ENCODE data around the gene PPT2. TPM values are rescaled to one million over a fixed set of nuclear protein-coding genes. Genes with fewer than 3 reads are reported as not detected.

PPT2 gene
- total RNA-seq, 1 experiment from 2014 or later = 30.0 TPM

DNA sequence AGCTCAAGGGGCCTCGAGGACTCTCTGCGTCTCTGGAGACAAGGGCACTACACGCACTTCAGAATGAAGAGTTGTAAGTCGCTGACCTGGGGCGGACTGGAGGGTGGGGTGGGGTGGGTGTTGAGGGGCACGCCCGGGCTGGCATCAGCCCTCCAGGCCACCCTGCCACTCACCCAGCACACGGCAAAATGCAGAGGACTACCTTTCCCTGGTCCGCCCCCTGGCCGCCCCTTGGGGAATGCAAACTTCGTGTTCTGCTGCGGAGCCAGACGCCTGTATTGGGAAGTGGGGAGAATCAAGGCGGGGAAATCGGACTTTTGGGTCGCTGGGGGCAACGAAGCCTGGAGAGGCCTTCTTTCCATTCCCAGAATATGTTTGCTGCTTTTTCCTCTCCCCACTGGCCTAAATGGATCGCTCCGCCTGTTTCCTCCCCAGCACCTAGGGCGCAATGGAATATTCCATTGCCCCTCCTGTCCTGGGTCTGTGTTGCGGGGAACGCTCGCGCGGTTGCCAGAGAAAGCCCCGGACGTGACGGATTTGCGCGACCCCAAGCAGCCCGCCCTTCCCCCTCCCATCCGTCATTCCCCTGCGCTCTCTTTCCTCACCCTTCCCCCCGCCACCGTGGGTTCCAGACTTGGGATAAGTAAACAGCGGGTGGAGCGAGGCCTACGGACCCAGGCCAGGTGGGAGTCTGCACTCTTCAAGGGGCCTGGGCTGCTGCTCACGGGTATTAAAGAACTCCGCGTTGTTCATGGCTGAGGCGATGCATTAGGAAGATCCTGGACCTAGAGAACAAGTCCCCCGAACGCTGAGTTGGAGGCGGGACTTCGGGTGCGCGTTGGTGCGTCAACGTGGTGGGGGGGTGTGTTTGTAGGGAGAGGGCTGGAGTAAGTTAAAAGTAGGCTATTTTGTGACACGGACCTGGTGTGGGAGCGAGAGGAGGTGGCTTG, at the start of gene PPT2 (continued):
- TF ChIP-seq, protein P1, sequence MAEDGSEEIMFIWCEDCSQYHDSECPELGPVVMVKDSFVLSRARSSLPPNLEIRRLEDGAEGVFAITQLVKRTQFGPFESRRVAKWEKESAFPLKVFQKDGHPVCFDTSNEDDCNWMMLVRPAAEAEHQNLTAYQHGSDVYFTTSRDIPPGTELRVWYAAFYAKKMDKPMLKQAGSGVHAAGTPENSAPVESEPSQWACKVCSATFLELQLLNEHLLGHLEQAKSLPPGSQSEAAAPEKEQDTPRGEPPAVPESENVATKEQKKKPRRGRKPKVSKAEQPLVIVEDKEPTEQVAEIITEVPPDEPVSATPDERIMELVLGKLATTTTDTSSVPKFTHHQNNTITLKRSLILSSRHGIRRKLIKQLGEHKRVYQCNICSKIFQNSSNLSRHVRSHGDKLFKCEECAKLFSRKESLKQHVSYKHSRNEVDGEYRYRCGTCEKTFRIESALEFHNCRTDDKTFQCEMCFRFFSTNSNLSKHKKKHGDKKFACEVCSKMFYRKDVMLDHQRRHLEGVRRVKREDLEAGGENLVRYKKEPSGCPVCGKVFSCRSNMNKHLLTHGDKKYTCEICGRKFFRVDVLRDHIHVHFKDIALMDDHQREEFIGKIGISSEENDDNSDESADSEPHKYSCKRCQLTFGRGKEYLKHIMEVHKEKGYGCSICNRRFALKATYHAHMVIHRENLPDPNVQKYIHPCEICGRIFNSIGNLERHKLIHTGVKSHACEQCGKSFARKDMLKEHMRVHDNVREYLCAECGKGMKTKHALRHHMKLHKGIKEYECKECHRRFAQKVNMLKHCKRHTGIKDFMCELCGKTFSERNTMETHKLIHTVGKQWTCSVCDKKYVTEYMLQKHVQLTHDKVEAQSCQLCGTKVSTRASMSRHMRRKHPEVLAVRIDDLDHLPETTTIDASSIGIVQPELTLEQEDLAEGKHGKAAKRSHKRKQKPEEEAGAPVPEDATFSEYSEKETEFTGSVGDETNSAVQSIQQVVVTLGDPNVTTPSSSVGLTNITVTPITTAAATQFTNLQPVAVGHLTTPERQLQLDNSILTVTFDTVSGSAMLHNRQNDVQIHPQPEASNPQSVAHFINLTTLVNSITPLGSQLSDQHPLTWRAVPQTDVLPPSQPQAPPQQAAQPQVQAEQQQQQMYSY (CRISPR knock-in tag; IDR thresholded peaks at IDR 0.05) = no peak
- TF ChIP-seq KAT7 (CRISPR knock-in tag; IDR thresholded peaks at IDR 0.05; ENCODE audit: borderline replicate concordance) = no peak
- no peak for TF ChIP-seq ZNF532 (CRISPR knock-in tag; IDR thresholded peaks at IDR 0.05; ENCODE audit: borderline replicate concordance)
- no peak for TF ChIP-seq TEAD4 (CRISPR knock-in tag; IDR thresholded peaks at IDR 0.05)
- TF ChIP-seq NFATC4 (CRISPR knock-in tag; IDR thresholded peaks at IDR 0.05) = no peak
- TF ChIP-seq E2F1 (CRISPR knock-in tag; IDR thresholded peaks at IDR 0.05) = no peak
- TF ChIP-seq, protein P2, sequence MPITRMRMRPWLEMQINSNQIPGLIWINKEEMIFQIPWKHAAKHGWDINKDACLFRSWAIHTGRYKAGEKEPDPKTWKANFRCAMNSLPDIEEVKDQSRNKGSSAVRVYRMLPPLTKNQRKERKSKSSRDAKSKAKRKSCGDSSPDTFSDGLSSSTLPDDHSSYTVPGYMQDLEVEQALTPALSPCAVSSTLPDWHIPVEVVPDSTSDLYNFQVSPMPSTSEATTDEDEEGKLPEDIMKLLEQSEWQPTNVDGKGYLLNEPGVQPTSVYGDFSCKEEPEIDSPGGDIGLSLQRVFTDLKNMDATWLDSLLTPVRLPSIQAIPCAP (CRISPR knock-in tag; IDR thresholded peaks at IDR 0.05) = no peak
- peak; percentile 64 for TF ChIP-seq MAX (CRISPR knock-in tag; IDR thresholded peaks at IDR 0.05)
- no peak for TF ChIP-seq PRRX2 (CRISPR knock-in tag; IDR thresholded peaks at IDR 0.05)
- no peak for TF ChIP-seq ZNF317 (CRISPR knock-in tag; IDR thresholded peaks at IDR 0.05; ENCODE audit: borderline replicate concordance, low read depth)
- TF ChIP-seq FOXK1 (CRISPR knock-in tag; IDR thresholded peaks at IDR 0.05) = peak; percentile 67; the same call in 1 of the 2 replicates
- TF ChIP-seq SMAD4 (CRISPR knock-in tag; IDR thresholded peaks at IDR 0.05) = no peak
- TF ChIP-seq E2F5 (CRISPR knock-in tag; IDR thresholded peaks at IDR 0.05) = no peak
- TF ChIP-seq JAZF1 (CRISPR knock-in tag; IDR thresholded peaks at IDR 0.05) = no peak
- TF ChIP-seq, protein P3, sequence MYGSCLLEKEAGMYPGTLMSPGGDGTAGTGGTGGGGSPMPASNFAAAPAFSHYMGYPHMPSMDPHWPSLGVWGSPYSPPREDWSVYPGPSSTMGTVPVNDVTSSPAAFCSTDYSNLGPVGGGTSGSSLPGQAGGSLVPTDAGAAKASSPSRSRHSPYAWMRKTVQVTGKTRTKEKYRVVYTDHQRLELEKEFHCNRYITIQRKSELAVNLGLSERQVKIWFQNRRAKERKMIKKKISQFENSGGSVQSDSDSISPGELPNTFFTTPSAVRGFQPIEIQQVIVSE (CRISPR knock-in tag; IDR thresholded peaks at IDR 0.05; ENCODE audit: borderline replicate concordance) = no peak
- no peak for TF ChIP-seq ZNF263 (CRISPR knock-in tag; IDR thresholded peaks at IDR 0.05; ENCODE audit: low read depth)
- TF ChIP-seq GABPB1 (CRISPR knock-in tag; IDR thresholded peaks at IDR 0.05) = no peak; the same call in 1 of the 2 replicates
- TF ChIP-seq ZNF416 (CRISPR knock-in tag; IDR thresholded peaks at IDR 0.05) = no peak
- no peak for TF ChIP-seq MLX (CRISPR knock-in tag; IDR thresholded peaks at IDR 0.05)
- TF ChIP-seq NFYB (CRISPR knock-in tag; conservative IDR thresholded peaks at IDR 0.05; ENCODE audit: low read depth) = 0 out of 2 replicates have a peak, but pooled peaks have one; percentile 5
- no peak for TF ChIP-seq NR3C1 (CRISPR knock-in tag; conservative IDR thresholded peaks at IDR 0.05; ENCODE audit: low read depth)
- TF ChIP-seq ZNF396 (CRISPR knock-in tag; IDR thresholded peaks at IDR 0.05; ENCODE audit: borderline replicate concordance) = no peak
- no peak for TF ChIP-seq OVOL2 (CRISPR knock-in tag; IDR thresholded peaks at IDR 0.05; ENCODE audit: borderline replicate concordance)
- TF ChIP-seq E2F4 (CRISPR knock-in tag; IDR thresholded peaks at IDR 0.05; ENCODE audit: borderline replicate concordance, low read depth) = no peak

All from WTC11 (cell line).